PC-3 (cell line): ENCODE data around the gene CPEB3.

ENCODE experiments used
- CTCF ChIP-seq: fragments of 300-600 bp; sonication (generic); conservative IDR thresholded peaks from 2 replicates; pipeline ENCODE4 v1.5.1; 2017; ENCODE audit warnings: antibody characterized with exemption, low read depth, mild to moderate bottlenecking, low read length
- EZH2phosphoT487 ChIP-seq: fragments of 300-600 bp; sonication (generic); IDR thresholded peaks from 2 replicates; pipeline ENCODE4 v1.6.1; 2018; ENCODE audit warnings: mild to moderate bottlenecking, antibody characterized with exemption, low read length, borderline replicate concordance

GRCh38 chr10:92328993-92329392 is 38.1 kb upstream of the CPEB3 start:
- TF ChIP-seq CTCF (no peak), EZH2phosphoT487 (no peak)
